Liver (tissue), 9 donors: ENCODE measurements around the gene ENOX1. TPM values are rescaled to one million over a fixed set of nuclear protein-coding genes. Genes with fewer than 3 reads are reported as not detected.

Experiments used
- DNase-seq: peaks from one replicate; pipeline ENCODE4 v3.0.0-alpha.2; 2017; ENCODE audit warnings: low spot score
- H3K27ac ChIP-seq, 2 donors: one replicate each; pipeline ENCODE4 v1.7.0; 2013; ENCODE audit warnings: inconsistent platforms in 2 of 2, low read length in 2 of 2, control low read depth in 1 of 2, low read depth in 1 of 2, mild to moderate bottlenecking in 1 of 2
- H3K27me3 ChIP-seq, 4 donors: one replicate each; pipeline versions ENCODE4 v1.6.1 to v1.7.0; 2013; ENCODE audit warnings: low read length in 3 of 4, inconsistent platforms in 1 of 4, mild to moderate bottlenecking in 1 of 4, moderate library complexity in 1 of 4; ENCODE audit not compliant: control insufficient read depth in 4 of 4, insufficient read depth in 4 of 4
- H3K36me3 ChIP-seq, 4 donors: one replicate each; pipeline versions ENCODE4 v1.6.1 to v1.7.0; 2013; ENCODE audit warnings: low read length in 3 of 4, mild to moderate bottlenecking in 3 of 4, low read depth in 1 of 4, moderate library complexity in 1 of 4; ENCODE audit not compliant: control insufficient read depth in 4 of 4, insufficient read depth in 3 of 4
- H3K4me1 ChIP-seq, 4 donors: one replicate each; pipeline versions ENCODE4 v1.6.1 to v1.7.0; 2013; ENCODE audit warnings: low read length in 3 of 4, mild to moderate bottlenecking in 3 of 4, moderate library complexity in 1 of 4; ENCODE audit not compliant: control insufficient read depth in 4 of 4, insufficient read depth in 4 of 4
- H3K4me3 ChIP-seq, 3 donors: one replicate each; pipeline versions ENCODE4 v1.6.1 to v1.7.0; 2013; ENCODE audit warnings: low read length in 3 of 3, control low read depth in 1 of 3, low read depth in 1 of 3, mild to moderate bottlenecking in 1 of 3
- H3K9ac ChIP-seq, 2 donors: one replicate each; pipeline ENCODE4 v1.7.0; 2013; ENCODE audit warnings: low read length in 2 of 2, mild to moderate bottlenecking in 2 of 2, moderate library complexity in 2 of 2, control low read depth in 1 of 2, low read depth in 1 of 2
- H3K9me3 ChIP-seq, 4 donors: one replicate each; pipeline versions ENCODE4 v1.6.1 to v1.7.0; 2013; ENCODE audit warnings: low read length in 3 of 4; ENCODE audit not compliant: control insufficient read depth in 4 of 4
- EGR1 ChIP-seq, 2 donors: IDR thresholded peaks; 2 replicates each; pipeline ENCODE4 v1.6.1; 2016 to 2018; ENCODE audit warnings: antibody characterized with exemption in 2 of 2, low read depth in 2 of 2
- FOXA2 ChIP-seq: IDR thresholded peaks from 2 replicates; pipeline ENCODE4 v1.6.1; 2016; ENCODE audit warnings: antibody characterized with exemption
- GABPA ChIP-seq, 2 donors: IDR thresholded peaks in 1 of 2; conservative IDR thresholded peaks in 1 of 2; 2 replicates each; pipeline ENCODE4 v1.6.1; 2016; ENCODE audit warnings: antibody characterized with exemption in 2 of 2, mild to moderate bottlenecking in 1 of 2, moderate library complexity in 1 of 2
- HNF4A ChIP-seq, 2 donors: conservative IDR thresholded peaks; 2 replicates each; pipeline ENCODE4 v1.6.1; 2016; ENCODE audit warnings: antibody characterized with exemption in 2 of 2, mild to moderate bottlenecking in 2 of 2
- JUND ChIP-seq, 2 donors: IDR thresholded peaks; 2 replicates each; pipeline ENCODE4 v1.6.1; 2016; ENCODE audit warnings: antibody characterized with exemption in 2 of 2
- NR2F2 ChIP-seq: IDR thresholded peaks from 2 replicates; pipeline ENCODE4 v1.6.1; 2016; ENCODE audit warnings: antibody characterized with exemption
- RAD21 ChIP-seq, 2 donors: IDR thresholded peaks; 2 replicates each; pipeline ENCODE4 v1.6.1; 2016; ENCODE audit warnings: antibody characterized with exemption in 2 of 2, mild to moderate bottlenecking in 2 of 2
- RXRA ChIP-seq, 2 donors: IDR thresholded peaks; 2 replicates each; pipeline ENCODE4 v1.6.1; 2017 to 2018; ENCODE audit warnings: antibody characterized with exemption in 2 of 2, mild to moderate bottlenecking in 1 of 2
- SP1 ChIP-seq: IDR thresholded peaks from 2 replicates; pipeline ENCODE4 v1.6.1; 2018; ENCODE audit warnings: antibody characterized with exemption, mild to moderate bottlenecking
- TAF1 ChIP-seq: conservative IDR thresholded peaks from 2 replicates; pipeline ENCODE4 v1.6.1; 2016; ENCODE audit warnings: antibody characterized with exemption, mild to moderate bottlenecking
- YY1 ChIP-seq: IDR thresholded peaks from 2 replicates; pipeline ENCODE4 v1.6.1; 2016; ENCODE audit warnings: antibody characterized with exemption, mild to moderate bottlenecking
- WGBS: extraction: QIAGEN DNeasy Blood & Tissue Kit; methylation state at CpG from one replicate; pipeline ENCODE4 v1.1.7; 2013; 5-methylcytosine and 5-hydroxymethylcytosine counted together
- polyA plus RNA-seq, 2 donors: library from polyadenylated mRNA; stranded (reverse) in 1 of 2; unstranded in 1 of 2; fragments of 200-250 nt in 1 of 2; fragments of >200 nt in 1 of 2; fragmentation: Nextera tagmentation in 1 of 2; extraction: Ambion mirVana in 1 of 2; gene quantifications; one replicate each; pipeline versions ENCODE4 v1.2.1 to v1.2.3, GENCODE V29; 2013 to 2015
- total RNA-seq, 2 donors: library from RNA; depleted of rRNA; stranded (reverse); fragments of >200 nt; gene quantifications; one replicate each; pipeline ENCODE4 v1.2.3, GENCODE V29; 2014
- TF ChIP-seq, protein P1 (sequence below): IDR thresholded peaks from 2 replicates; pipeline ENCODE4 v1.6.1; 2016; ENCODE audit warnings: antibody characterized with exemption
- TF ChIP-seq, protein P2 (sequence below): fragments of 150-350 bp; IDR thresholded peaks from 2 replicates; pipeline ENCODE4 v1.5.1; 2017; ENCODE audit warnings: improper control_type of control experiment, low read depth, low read length; ENCODE audit not compliant: missing input control
- TF ChIP-seq, protein P3 (sequence below): IDR thresholded peaks from 2 replicates; pipeline ENCODE4 v1.6.1; 2016; ENCODE audit warnings: antibody characterized with exemption
- TF ChIP-seq, protein P4 (sequence below): IDR thresholded peaks from 2 replicates; pipeline ENCODE4 v1.6.1; 2016; ENCODE audit warnings: antibody characterized with exemption
- donor health status: healthy.
- donor health status: healthy.
- donor health status: healthy.
- donor health status: healthy.
- donor health status: healthy.

Gene ENOX1
- total and polyA plus RNA-seq, 4 donors: 0.02 to 0.33 (median 0.08) TPM; not detected in 1

DNA sequence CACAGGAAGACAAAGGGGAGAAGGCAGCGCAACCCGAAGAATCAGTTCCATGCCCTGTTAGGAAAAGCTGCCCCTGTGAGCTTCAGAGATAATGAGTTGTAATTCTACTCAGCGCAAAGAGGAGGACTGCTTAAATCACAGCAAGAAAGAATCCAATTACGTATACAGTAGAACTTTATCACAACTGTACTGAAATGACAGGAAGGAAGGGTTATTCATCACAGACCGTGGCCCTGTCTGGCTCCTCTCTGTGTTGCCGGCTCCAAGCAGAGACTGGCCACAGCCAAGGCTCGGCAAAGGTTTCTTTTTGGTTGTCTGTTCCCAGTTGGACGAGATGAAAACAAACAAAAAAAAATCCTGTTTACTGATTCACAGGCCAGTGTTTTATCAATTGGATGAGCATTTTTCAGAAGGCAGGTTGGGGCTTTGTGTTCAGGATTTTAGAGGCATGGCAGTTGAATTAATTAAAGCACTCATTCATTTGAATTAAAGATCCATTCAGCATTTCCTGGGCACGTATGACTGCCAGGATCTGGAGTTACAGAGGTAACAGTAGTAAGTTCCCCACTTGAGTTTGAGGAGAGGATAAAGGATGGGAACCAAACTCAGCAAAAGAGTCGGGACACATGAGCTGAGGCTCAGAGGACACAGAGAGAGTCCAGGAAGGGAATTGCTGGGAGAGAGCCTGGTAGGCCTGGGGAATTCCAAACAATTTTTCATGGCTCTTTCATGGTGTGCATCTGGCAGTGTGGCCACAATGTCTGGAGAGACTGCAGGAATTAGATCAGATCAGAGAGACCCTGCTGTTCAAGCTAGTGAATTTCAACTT, 422.3 kb downstream of the ENOX1 start:
- Histone ChIP-seq H3K27me3 (no peaks in the 10 kb centered on the region), H3K4me1 (peaks cover 0 to 8% (median 5%) of the 10 kb centered on the region in 4 donors), H3K36me3 (no peaks in the 10 kb centered on the region), H3K9me3 (no peaks in the 10 kb centered on the region), H3K9ac (no peak overlapping the region), H3K27ac (no peak overlapping the region), H3K4me3 (no peak overlapping the region)
- 72% methylated on average over 10 of the region's 10 CpGs for WGBS
- no peak for TF ChIP-seq RAD21 (IDR thresholded peaks at IDR 0.05)
- TF ChIP-seq, protein P1, sequence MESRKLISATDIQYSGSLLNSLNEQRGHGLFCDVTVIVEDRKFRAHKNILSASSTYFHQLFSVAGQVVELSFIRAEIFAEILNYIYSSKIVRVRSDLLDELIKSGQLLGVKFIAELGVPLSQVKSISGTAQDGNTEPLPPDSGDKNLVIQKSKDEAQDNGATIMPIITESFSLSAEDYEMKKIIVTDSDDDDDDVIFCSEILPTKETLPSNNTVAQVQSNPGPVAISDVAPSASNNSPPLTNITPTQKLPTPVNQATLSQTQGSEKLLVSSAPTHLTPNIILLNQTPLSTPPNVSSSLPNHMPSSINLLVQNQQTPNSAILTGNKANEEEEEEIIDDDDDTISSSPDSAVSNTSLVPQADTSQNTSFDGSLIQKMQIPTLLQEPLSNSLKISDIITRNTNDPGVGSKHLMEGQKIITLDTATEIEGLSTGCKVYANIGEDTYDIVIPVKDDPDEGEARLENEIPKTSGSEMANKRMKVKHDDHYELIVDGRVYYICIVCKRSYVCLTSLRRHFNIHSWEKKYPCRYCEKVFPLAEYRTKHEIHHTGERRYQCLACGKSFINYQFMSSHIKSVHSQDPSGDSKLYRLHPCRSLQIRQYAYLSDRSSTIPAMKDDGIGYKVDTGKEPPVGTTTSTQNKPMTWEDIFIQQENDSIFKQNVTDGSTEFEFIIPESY: no peak
- no peak for TF ChIP-seq SP1
- no peak for TF ChIP-seq YY1
- no peak for TF ChIP-seq GABPA (IDR thresholded peaks at IDR 0.05 in 1 of 2, conservative IDR thresholded peaks at IDR 0.05 in 1 of 2)
- TF ChIP-seq HNF4A (conservative IDR thresholded peaks at IDR 0.05): no peak
- DNase-seq: no peak

DNA sequence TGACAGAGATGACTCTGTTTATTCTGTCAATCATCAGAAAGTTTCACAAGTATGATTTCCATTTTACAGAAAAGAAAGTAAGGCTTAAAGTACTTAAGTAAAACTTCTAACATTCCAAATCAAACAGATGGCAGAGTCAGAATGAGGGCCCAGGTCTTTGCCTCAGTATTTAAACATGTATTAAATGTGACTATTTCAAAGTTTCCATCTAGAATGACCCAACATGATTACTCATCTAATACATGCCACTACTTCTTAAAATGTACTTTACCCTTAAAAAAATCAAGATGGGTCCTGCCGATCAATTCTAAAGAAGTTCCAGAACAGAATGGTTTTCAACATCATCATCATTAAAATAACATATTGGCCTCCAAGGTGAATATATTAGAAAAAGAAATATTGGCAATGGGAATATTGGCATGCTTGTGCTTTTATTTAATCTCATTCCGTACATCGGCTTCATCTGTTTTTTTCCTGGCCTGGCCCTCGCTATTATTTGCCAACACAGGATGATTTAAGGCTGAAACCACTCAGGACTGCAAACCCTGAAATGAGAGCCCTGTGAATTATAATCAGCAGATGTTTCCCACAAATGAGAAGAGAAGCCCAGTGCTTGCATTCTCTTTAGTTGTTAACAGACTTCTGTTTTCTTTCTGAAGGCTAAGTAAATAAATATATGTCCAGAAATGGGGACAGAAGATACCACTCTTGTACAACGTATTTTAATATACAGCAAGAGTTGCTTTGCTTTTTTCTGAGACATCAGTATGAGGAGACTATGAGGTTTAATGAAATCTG, 423.4 kb downstream of the ENOX1 start:
- WGBS: 84% methylated on average over 5 of the region's 5 CpGs
- no peaks in the 10 kb centered on the region for H3K36me3 ChIP-seq
- no peaks in the 10 kb centered on the region for H3K27me3 ChIP-seq
- no peaks in the 10 kb centered on the region for H3K9me3 ChIP-seq
- H3K4me3 ChIP-seq: no peak overlapping the region
- H3K4me1 ChIP-seq: peaks cover 0 to 7% (median 5%) of the 10 kb centered on the region in 4 donors
- H3K27ac ChIP-seq: no peak overlapping the region
- DNase-seq: no peak
- TF ChIP-seq TAF1 (no peak), FOXA2 (no peak), JUND (IDR thresholded peaks at IDR 0.05) (no peak), EGR1 (IDR thresholded peaks at IDR 0.05; ENCODE audit: low read depth in 2 of 2) (no peak), HNF4A (conservative IDR thresholded peaks at IDR 0.05) (no peak), NR2F2 (no peak), RXRA (IDR thresholded peaks at IDR 0.05) (no peak), SP1 (no peak)
- TF ChIP-seq, protein P2, sequence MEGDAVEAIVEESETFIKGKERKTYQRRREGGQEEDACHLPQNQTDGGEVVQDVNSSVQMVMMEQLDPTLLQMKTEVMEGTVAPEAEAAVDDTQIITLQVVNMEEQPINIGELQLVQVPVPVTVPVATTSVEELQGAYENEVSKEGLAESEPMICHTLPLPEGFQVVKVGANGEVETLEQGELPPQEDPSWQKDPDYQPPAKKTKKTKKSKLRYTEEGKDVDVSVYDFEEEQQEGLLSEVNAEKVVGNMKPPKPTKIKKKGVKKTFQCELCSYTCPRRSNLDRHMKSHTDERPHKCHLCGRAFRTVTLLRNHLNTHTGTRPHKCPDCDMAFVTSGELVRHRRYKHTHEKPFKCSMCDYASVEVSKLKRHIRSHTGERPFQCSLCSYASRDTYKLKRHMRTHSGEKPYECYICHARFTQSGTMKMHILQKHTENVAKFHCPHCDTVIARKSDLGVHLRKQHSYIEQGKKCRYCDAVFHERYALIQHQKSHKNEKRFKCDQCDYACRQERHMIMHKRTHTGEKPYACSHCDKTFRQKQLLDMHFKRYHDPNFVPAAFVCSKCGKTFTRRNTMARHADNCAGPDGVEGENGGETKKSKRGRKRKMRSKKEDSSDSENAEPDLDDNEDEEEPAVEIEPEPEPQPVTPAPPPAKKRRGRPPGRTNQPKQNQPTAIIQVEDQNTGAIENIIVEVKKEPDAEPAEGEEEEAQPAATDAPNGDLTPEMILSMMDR: no peak
- TF ChIP-seq, protein P3, sequence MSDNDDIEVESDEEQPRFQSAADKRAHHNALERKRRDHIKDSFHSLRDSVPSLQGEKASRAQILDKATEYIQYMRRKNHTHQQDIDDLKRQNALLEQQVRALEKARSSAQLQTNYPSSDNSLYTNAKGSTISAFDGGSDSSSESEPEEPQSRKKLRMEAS: no peak
- TF ChIP-seq, protein P4, sequence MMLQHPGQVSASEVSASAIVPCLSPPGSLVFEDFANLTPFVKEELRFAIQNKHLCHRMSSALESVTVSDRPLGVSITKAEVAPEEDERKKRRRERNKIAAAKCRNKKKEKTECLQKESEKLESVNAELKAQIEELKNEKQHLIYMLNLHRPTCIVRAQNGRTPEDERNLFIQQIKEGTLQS: no peak
- H3K9ac ChIP-seq: no peak overlapping the region
